ENCODE results near the gene SPAG6. TPM values are rescaled to one million over a fixed set of nuclear protein-coding genes. Genes with fewer than 3 reads are reported as not detected.
"Not testable (repeated sequence)": the region's sequence is repeated elsewhere in the genome, so short reads cannot be mapped to it uniquely, and the experiment has no call there.

SPAG6 gene
- 0.30 TPM for polyA plus RNA-seq (2013, experiment 1 of 2)
- polyA plus RNA-seq (2013, experiment 2 of 2): 0.51 TPM

GRCh38 chr10:22345301-22346095 is at the start of gene SPAG6:
SPAG6 (plus strand) TSS chr10:22345496; CDS start chr10:22345612, 116 bp downstream.
- no peaks in the 10 kb centered on the region for H3K36me3 ChIP-seq (ENCODE audit: insufficient read depth, low read length)
- H3K4me1 ChIP-seq (ENCODE audit: insufficient read depth, low read length): no peaks in the 10 kb centered on the region; the same call in 1 of the 2 replicates
- no peak within 1 kb of the TSS; the same call in 1 of the 2 replicates for H3K9ac ChIP-seq (ENCODE audit: low read depth, low read length)
- 2% methylated on average over 83 of the region's 83 CpGs for WGBS
- H3K9me3 ChIP-seq (ENCODE audit: insufficient read depth, low read depth, low read length): no peaks in the 10 kb centered on the region
- peaks cover 94% of the 10 kb centered on the region for H3K27me3 ChIP-seq (ENCODE audit: insufficient read depth, low read length)
- no peak within 1 kb of the TSS for H3K27ac ChIP-seq (ENCODE audit: low read depth, low read length)
- H3K4me3 ChIP-seq (ENCODE audit: low read length): peak within 1 kb of the TSS; percentile 57

GRCh38 chr10:22301193-22301592 is 44.1 kb upstream of the SPAG6 start:
- Histone ChIP-seq H3K4me3 (ENCODE audit: low read length) (no peak overlapping the region), H3K9ac (ENCODE audit: low read depth, low read length) (no peak overlapping the region), H3K36me3 (ENCODE audit: insufficient read depth, low read length) (no peaks in the 10 kb centered on the region), H3K27ac (ENCODE audit: low read depth, low read length) (no peak overlapping the region), H3K27me3 (ENCODE audit: insufficient read depth, low read length) (peaks cover 2% of the 10 kb centered on the region; the same call in 1 of the 2 replicates), H3K4me1 (ENCODE audit: insufficient read depth, low read length) (no peaks in the 10 kb centered on the region), H3K9me3 (ENCODE audit: insufficient read depth, low read depth, low read length) (no peaks in the 10 kb centered on the region; the same call in 1 of the 2 replicates)
- 95% methylated on average over 4 of the region's 4 CpGs for WGBS

GRCh38 chr10:22303461-22303860 is 41.8 kb upstream of the SPAG6 start:
- H3K4me1 ChIP-seq (ENCODE audit: insufficient read depth, low read length): no peaks in the 10 kb centered on the region
- 93% methylated on average over 3 of the region's 3 CpGs for WGBS
- H3K27ac ChIP-seq (ENCODE audit: low read depth, low read length): no peak overlapping the region
- no peak overlapping the region for H3K4me3 ChIP-seq (ENCODE audit: low read length)
- H3K9ac ChIP-seq (ENCODE audit: low read depth, low read length): no peak overlapping the region
- H3K27me3 ChIP-seq (ENCODE audit: insufficient read depth, low read length): no peaks in the 10 kb centered on the region; the same call in 1 of the 2 replicates
- H3K9me3 ChIP-seq (ENCODE audit: insufficient read depth, low read depth, low read length): no peaks in the 10 kb centered on the region; the same call in 1 of the 2 replicates
- H3K36me3 ChIP-seq (ENCODE audit: insufficient read depth, low read length): no peaks in the 10 kb centered on the region

- Histone ChIP-seq H3K9ac (ENCODE audit: low read depth, low read length) (no peak overlapping the region), H3K4me1 (ENCODE audit: insufficient read depth, low read length) (no peaks in the 10 kb centered on the region), H3K9me3 (ENCODE audit: insufficient read depth, low read depth, low read length) (no peaks in the 10 kb centered on the region; the same call in 1 of the 2 replicates), H3K27me3 (ENCODE audit: insufficient read depth, low read length) (no peaks in the 10 kb centered on the region; the same call in 1 of the 2 replicates), H3K36me3 (ENCODE audit: insufficient read depth, low read length) (no peaks in the 10 kb centered on the region), H3K4me3 (ENCODE audit: low read length) (no peak overlapping the region), H3K27ac (ENCODE audit: low read depth, low read length) (no peak overlapping the region)
- WGBS: no CpG with 5 or more reads among the region's 2 CpGs
These were observed 39.6 kb upstream of the SPAG6 start for GRCh38 chr10:22305721-22306120.

GRCh38 chr10:22308390-22308789 is 36.9 kb upstream of the SPAG6 start:
- H3K9ac ChIP-seq (ENCODE audit: low read depth, low read length): no peak overlapping the region
- H3K4me3 ChIP-seq (ENCODE audit: low read length): no peak overlapping the region
- no peaks in the 10 kb centered on the region for H3K36me3 ChIP-seq (ENCODE audit: insufficient read depth, low read length)
- 92% methylated on average over 1 of the region's 2 CpGs for whole genome bisulfite sequencing
- no peak overlapping the region for H3K27ac ChIP-seq (ENCODE audit: low read depth, low read length)
- peaks cover 18% of the 10 kb centered on the region for H3K27me3 ChIP-seq (ENCODE audit: insufficient read depth, low read length)
- H3K4me1 ChIP-seq (ENCODE audit: insufficient read depth, low read length): no peaks in the 10 kb centered on the region
- H3K9me3 ChIP-seq (ENCODE audit: insufficient read depth, low read depth, low read length): no peaks in the 10 kb centered on the region; the same call in 1 of the 2 replicates

- 90% methylated on average over 1 of the region's 4 CpGs for WGBS
- H3K4me3 ChIP-seq (ENCODE audit: low read length): no peak overlapping the region
- no peaks in the 10 kb centered on the region for H3K4me1 ChIP-seq (ENCODE audit: insufficient read depth, low read length)
- H3K9ac ChIP-seq (ENCODE audit: low read depth, low read length): no peak overlapping the region
- no peak overlapping the region for H3K27ac ChIP-seq (ENCODE audit: low read depth, low read length)
- H3K27me3 ChIP-seq (ENCODE audit: insufficient read depth, low read length): peaks cover 28% of the 10 kb centered on the region
- no peaks in the 10 kb centered on the region; the same call in 1 of the 2 replicates for H3K9me3 ChIP-seq (ENCODE audit: insufficient read depth, low read depth, low read length)
- H3K36me3 ChIP-seq (ENCODE audit: insufficient read depth, low read length): no peaks in the 10 kb centered on the region
These were observed 35.9 kb upstream of the SPAG6 start for GRCh38 chr10:22309180-22310000.

- not testable (repeated sequence) for H3K9ac ChIP-seq (ENCODE audit: low read depth, low read length); H3K27ac ChIP-seq (ENCODE audit: low read depth, low read length); H3K4me3 ChIP-seq (ENCODE audit: low read length); H3K36me3 ChIP-seq (ENCODE audit: insufficient read depth, low read length); H3K9me3 ChIP-seq (ENCODE audit: insufficient read depth, low read depth, low read length); H3K4me1 ChIP-seq (ENCODE audit: insufficient read depth, low read length)
- peaks cover 35% of the 10 kb centered on the region for H3K27me3 ChIP-seq (ENCODE audit: insufficient read depth, low read length)
- 93% methylated on average over 10 of the region's 10 CpGs for WGBS
These were observed 35.3 kb upstream of the SPAG6 start for GRCh38 chr10:22310012-22310411.

GRCh38 chr10:22310928-22311327 is 34.4 kb upstream of the SPAG6 start:
- Histone ChIP-seq H3K27ac (ENCODE audit: low read depth, low read length) (no peak overlapping the region), H3K27me3 (ENCODE audit: insufficient read depth, low read length) (peaks cover 44% of the 10 kb centered on the region), H3K9ac (ENCODE audit: low read depth, low read length) (no peak overlapping the region)

GRCh38 chr10:22314852-22315251 is 30.4 kb upstream of the SPAG6 start:
- peaks cover 77% of the 10 kb centered on the region for H3K27me3 ChIP-seq (ENCODE audit: insufficient read depth, low read length)
- no peak overlapping the region for H3K27ac ChIP-seq (ENCODE audit: low read depth, low read length)
- H3K9me3 ChIP-seq (ENCODE audit: insufficient read depth, low read depth, low read length): no peaks in the 10 kb centered on the region
- H3K36me3 ChIP-seq (ENCODE audit: insufficient read depth, low read length): no peaks in the 10 kb centered on the region
- no peak overlapping the region for H3K4me3 ChIP-seq (ENCODE audit: low read length)
- peaks cover 27% of the 10 kb centered on the region for H3K4me1 ChIP-seq (ENCODE audit: insufficient read depth, low read length)
- no CpG with 5 or more reads among the region's 2 CpGs for WGBS
- no peak overlapping the region for H3K9ac ChIP-seq (ENCODE audit: low read depth, low read length)

More at GRCh38 chr10:22310928-22311327, 34.4 kb upstream of the SPAG6 start:
- peaks cover 8% of the 10 kb centered on the region; the same call in 1 of the 2 replicates for H3K4me1 ChIP-seq (ENCODE audit: insufficient read depth, low read length)
- no peak overlapping the region for H3K4me3 ChIP-seq (ENCODE audit: low read length)
- H3K9me3 ChIP-seq (ENCODE audit: insufficient read depth, low read depth, low read length): no peaks in the 10 kb centered on the region
- no peaks in the 10 kb centered on the region for H3K36me3 ChIP-seq (ENCODE audit: insufficient read depth, low read length)

- under 1% methylated on average over 53 of the region's 53 CpGs for WGBS
- H3K9me3 ChIP-seq (ENCODE audit: insufficient read depth, low read depth, low read length): no peaks in the 10 kb centered on the region
- no peaks in the 10 kb centered on the region for H3K36me3 ChIP-seq (ENCODE audit: insufficient read depth, low read length)
- H3K4me1 ChIP-seq (ENCODE audit: insufficient read depth, low read length): peaks cover 29% of the 10 kb centered on the region
- H3K9ac ChIP-seq (ENCODE audit: low read depth, low read length): peak overlapping the region; percentile 56
- H3K4me3 ChIP-seq (ENCODE audit: low read length): peak overlapping the region; percentile 74
- H3K27ac ChIP-seq (ENCODE audit: low read depth, low read length): no peak overlapping the region
- H3K27me3 ChIP-seq (ENCODE audit: insufficient read depth, low read length): peaks cover 82% of the 10 kb centered on the region
These were observed 29.6 kb upstream of the SPAG6 start for GRCh38 chr10:22315455-22316285.
